Parathyroid adenoma (tissue), 2 donors: ENCODE results near the gene DIPK2B.

Source experiments
- H2AFZ ChIP-seq: fragments of 300-600 bp; sonication (generic); one replicate; pipeline ENCODE4 v1.7.0; 2017; ENCODE audit warnings: antibody characterized with exemption, mild to moderate bottlenecking
- H3K27ac ChIP-seq: fragments of 300-600 bp; sonication (generic); one replicate; pipeline ENCODE4 v1.7.0; 2017
- H3K27me3 ChIP-seq: fragments of 300-600 bp; sonication (generic); one replicate; pipeline ENCODE4 v1.7.0; 2017; ENCODE audit warnings: low read length; ENCODE audit not compliant: control insufficient read depth, insufficient read depth
- H3K36me3 ChIP-seq: fragments of 300-600 bp; sonication (generic); one replicate; pipeline ENCODE4 v1.7.0; 2017; ENCODE audit warnings: low read length; ENCODE audit not compliant: control insufficient read depth, insufficient read depth
- H3K4me1 ChIP-seq: fragments of 300-600 bp; sonication (generic); one replicate; pipeline ENCODE4 v1.7.0; 2017; ENCODE audit warnings: control low read depth
- H3K4me2 ChIP-seq: fragments of 300-600 bp; sonication (generic); one replicate; pipeline ENCODE4 v1.7.0; 2017; ENCODE audit warnings: low read length
- H3K4me3 ChIP-seq: fragments of 300-600 bp; sonication (generic); one replicate; pipeline ENCODE4 v1.7.0; 2017; ENCODE audit warnings: low read depth, low read length
- H3K79me2 ChIP-seq: fragments of 300-600 bp; sonication (generic); one replicate; pipeline ENCODE4 v1.7.0; 2017; ENCODE audit warnings: control low read depth
- H3K9ac ChIP-seq: fragments of 300-600 bp; sonication (generic); one replicate; pipeline ENCODE4 v1.7.0; 2017; ENCODE audit warnings: mild to moderate bottlenecking
- H3K9me3 ChIP-seq: fragments of 300-600 bp; sonication (generic); one replicate; pipeline ENCODE4 v1.7.0; 2017; ENCODE audit warnings: low read length; ENCODE audit not compliant: control insufficient read depth
- CTCF ChIP-seq: fragments of 300-600 bp; sonication (generic); IDR thresholded peaks from one replicate; pipeline ENCODE4 v1.7.0; 2017; ENCODE audit warnings: antibody characterized with exemption, mild to moderate bottlenecking
- donor health status: primary hyperparathyroidism.

DIPK2B gene

GRCh38 chrX:45154033-45154360 is 46.7 kb downstream of the DIPK2B start:
- Histone ChIP-seq H3K9ac (no peak overlapping the region), H3K4me2 (no peak overlapping the region), H3K79me2 (no peaks in the 10 kb centered on the region), H3K9me3 (no peaks in the 10 kb centered on the region), H3K36me3 (no peaks in the 10 kb centered on the region), H3K4me3 (no peak overlapping the region), H3K27ac (no peak overlapping the region), H2AFZ (no peak overlapping the region), H3K4me1 (no peaks in the 10 kb centered on the region), H3K27me3 (no peaks in the 10 kb centered on the region)
- no peak for TF ChIP-seq CTCF
